ENCODE data around the gene LSM12. TPM values are rescaled to one million over a fixed set of nuclear protein-coding genes. Genes with fewer than 3 reads are reported as not detected.
"Not testable (repeated sequence)": the region's sequence is repeated elsewhere in the genome, so short reads cannot be mapped to it uniquely, and the experiment has no call there.

Gene LSM12
- total RNA-seq (ENCODE audit: insufficient read depth, low replicate concordance), result 27.2 TPM

GRCh38 chr17:44066204-44066930, at the start of gene LSM12:
Gene LSM12 (minus strand): TSS chr17:44066671. CDS start chr17:44066587, 84 bp downstream.
- peak; percentile 92 for DNase-seq (ENCODE audit: low spot score)

GRCh38 chr17:44115585-44116415, 49.3 kb upstream of the LSM12 start:
- DNase-seq (ENCODE audit: low spot score), result no peak

- no peak for DNase-seq (ENCODE audit: low spot score)
Measured at GRCh38 chr17:44113868-44114840, 47.7 kb upstream of the LSM12 start.

- no peak for DNase-seq (ENCODE audit: low spot score)
Measured at GRCh38 chr17:44113382-44113781, 46.9 kb upstream of the LSM12 start.

GRCh38 chr17:44112284-44113280, 46.1 kb upstream of the LSM12 start:
- no peak for DNase-seq (ENCODE audit: low spot score)

- no peak for DNase-seq (ENCODE audit: low spot score)
Measured at GRCh38 chr17:44111777-44112176, 45.3 kb upstream of the LSM12 start.

GRCh38 chr17:44110823-44111633, 44.6 kb upstream of the LSM12 start:
- peak; percentile 97 for DNase-seq (ENCODE audit: low spot score)

- DNase-seq (ENCODE audit: low spot score), result no peak
Measured at GRCh38 chr17:44110011-44110686, 43.7 kb upstream of the LSM12 start.

GRCh38 chr17:44109312-44109630, 42.8 kb upstream of the LSM12 start:
- DNase-seq (ENCODE audit: low spot score), result no peak

- DNase-seq (ENCODE audit: low spot score), result peak; percentile 84
Measured at GRCh38 chr17:44108440-44109311, 42.2 kb upstream of the LSM12 start.

- no peak for DNase-seq (ENCODE audit: low spot score)
Measured at GRCh38 chr17:44106801-44107200, 40.3 kb upstream of the LSM12 start.

- no peak for DNase-seq (ENCODE audit: low spot score)
Measured at GRCh38 chr17:44105941-44106340, 39.5 kb upstream of the LSM12 start.

- DNase-seq (ENCODE audit: low spot score), result no peak
Measured at GRCh38 chr17:44105483-44105882, 39.0 kb upstream of the LSM12 start.

- no peak for DNase-seq (ENCODE audit: low spot score)
Measured at GRCh38 chr17:44102849-44103622, 36.6 kb upstream of the LSM12 start.

GRCh38 chr17:44101858-44102257, 35.4 kb upstream of the LSM12 start:
- DNase-seq (ENCODE audit: low spot score), result not testable (repeated sequence)

GRCh38 chr17:44097110-44097958, 30.9 kb upstream of the LSM12 start:
- no peak for DNase-seq (ENCODE audit: low spot score)

Data from umbilical cord (tissue), 2 donors.